HG03196 (cell line): ENCODE data around the gene TSPYL1.
"Not testable (repeated sequence)": the region's sequence is repeated elsewhere in the genome, so short reads cannot be mapped to it uniquely, and the experiment has no call there.

ENCODE experiments used
- ATAC-seq: cut with Tn5 transposase; IDR thresholded peaks from one replicate; pipeline ENCODE4 v1.9.1; 2021; ENCODE audit not compliant: unreplicated experiment

Gene TSPYL1

DNA sequence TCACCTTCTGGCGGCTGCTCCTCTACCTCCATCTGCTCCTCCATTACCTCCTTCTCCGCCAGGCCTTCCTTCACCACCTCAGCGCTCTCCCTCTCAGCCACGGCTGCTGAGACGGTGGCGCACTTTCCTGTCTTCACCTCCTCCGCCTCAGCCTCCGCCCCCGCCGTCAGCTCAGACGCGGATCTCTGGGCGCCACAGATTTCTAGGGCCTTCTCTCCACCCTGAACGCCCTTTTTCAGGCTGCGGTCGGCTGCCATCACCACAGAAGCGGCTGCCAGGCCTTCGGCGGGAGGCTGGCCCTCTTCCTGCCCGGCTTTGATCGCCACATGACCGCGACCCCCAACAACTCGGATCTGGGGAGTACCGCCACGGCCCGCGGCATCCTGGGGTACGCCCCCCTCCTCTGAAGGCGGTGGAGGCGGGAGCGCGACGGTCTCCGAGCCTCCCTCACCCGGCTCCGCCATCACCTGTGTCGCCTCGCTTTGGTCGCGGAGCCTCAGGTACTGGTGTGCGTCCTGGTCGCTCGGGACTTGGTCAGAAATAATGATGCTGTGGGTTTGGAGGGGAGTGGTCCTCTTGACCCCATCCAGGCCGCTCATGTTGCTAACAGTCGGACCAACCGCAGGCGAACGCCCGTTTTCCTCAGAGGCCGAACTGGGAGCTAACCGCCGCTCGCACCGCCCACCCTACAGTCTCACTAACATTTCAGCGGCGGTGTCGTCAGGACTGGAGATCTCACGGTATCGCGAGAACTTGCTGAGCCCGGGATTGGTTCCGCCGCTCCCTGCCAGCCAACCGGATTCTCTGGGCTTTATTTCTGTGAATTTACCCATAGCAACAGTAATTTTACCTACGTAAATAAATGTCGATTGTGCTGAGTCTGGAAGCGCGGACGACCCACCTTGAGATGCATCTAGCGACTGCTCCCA, at the start of gene TSPYL1:
TSPYL1 (minus strand) TSS at position 699 of the 929 bp plus-strand sequence; CDS start at position 599, 100 bp downstream.
- peak; percentile 97 for ATAC-seq

DNA sequence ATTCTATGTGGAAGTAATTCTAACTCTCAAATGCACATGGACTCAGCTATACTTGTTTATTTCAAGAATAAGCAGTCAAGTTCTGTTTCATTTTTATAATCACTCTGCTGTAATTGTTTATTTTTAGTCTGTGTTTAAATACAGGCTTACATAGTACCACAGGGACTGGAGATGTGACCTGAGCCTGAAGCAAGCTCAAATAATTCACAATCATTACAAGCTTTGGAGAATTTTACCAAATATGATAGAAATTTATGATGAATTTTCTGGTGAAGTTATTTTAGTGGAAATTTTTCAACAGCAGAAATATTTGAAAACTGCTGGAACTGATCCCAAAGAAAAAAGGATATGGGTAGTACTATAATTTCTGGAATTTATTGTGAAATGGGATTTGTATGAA, 49.4 kb upstream of the TSPYL1 start:
- ATAC-seq, result no peak

DNA sequence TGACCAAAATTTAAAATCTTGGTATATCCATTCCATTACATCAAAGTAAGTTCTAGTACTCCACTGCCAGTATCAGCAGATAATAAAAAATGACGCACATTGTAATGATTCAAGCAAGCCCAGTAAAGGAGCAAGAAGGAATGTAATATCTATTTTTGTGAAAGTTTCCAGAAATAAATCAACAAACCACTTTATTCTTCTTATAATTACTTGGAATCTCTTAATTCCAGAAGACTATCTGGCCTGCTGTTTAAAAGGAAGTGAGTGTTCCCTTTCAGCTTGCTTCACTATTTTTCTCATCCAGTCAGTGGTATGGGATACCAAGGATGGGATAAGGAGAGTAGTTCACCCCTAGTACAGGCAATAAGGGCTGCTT, 48.8 kb upstream of the TSPYL1 start:
- no peak for ATAC-seq

DNA sequence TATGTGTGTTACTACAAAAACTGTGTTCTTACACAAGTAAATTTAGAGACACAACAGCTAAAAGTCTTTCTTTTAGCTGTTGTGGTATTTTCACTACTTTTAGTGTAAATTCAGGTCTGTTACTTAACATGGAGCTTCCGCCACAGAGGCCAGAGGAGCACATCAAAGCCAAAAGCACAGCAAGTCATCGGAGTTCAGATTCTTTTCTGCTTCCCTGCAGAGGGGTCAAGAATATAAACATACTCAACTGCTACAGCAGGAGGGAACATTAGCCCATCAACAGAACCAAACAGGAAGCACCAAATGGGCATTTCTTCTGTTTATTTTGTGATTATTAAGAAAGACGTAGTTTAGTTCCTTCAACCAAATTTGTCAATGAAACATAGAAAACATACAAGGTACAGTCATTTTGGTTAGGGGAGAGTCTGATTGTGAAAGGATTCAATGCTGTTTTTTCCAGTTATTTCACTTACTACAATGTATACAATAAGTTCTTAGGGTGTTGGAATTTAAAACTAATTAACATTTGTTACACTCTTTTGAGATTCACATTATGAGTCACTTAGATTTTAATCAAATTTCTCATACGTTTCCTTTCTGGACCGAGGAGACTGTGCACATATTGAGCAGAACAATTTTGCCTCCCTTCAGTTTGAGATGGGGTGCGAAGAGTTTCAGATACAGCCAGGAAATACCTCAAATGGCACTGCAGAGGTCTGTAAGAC, 48.2 kb upstream of the TSPYL1 start:
- ATAC-seq, result no peak

- ATAC-seq, result no peak
Measured at GRCh38 chr6:116326996-116327395, 47.3 kb upstream of the TSPYL1 start.

GRCh38 chr6:116326181-116326671, 46.5 kb upstream of the TSPYL1 start:
- no peak for ATAC-seq

DNA sequence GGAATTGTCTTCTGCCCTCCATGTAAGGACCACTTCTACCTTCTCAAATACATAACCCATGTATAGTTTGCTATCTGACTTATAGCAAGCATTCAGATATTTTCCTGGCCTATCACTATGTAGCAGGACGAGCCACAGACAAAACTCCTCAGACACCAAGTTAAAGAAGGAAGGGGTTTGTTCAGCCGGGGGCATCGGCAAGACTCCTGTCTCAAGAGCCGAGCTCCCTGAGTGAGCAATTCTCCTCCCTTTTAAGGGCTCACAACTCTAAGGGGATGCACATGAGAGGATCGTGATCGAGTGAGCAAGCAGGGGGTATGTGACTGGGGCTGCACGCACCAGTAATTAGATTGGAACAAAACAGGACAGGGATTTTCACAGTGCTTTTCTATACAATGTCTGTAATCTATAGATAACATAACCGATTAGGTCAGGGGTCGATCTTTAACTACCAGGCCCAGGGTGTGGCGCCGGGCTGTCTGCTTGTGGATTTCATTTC, 46.0 kb upstream of the TSPYL1 start:
- not testable (repeated sequence) for ATAC-seq

GRCh38 chr6:116323863-116324262, 44.1 kb upstream of the TSPYL1 start:
- no peak for ATAC-seq

DNA sequence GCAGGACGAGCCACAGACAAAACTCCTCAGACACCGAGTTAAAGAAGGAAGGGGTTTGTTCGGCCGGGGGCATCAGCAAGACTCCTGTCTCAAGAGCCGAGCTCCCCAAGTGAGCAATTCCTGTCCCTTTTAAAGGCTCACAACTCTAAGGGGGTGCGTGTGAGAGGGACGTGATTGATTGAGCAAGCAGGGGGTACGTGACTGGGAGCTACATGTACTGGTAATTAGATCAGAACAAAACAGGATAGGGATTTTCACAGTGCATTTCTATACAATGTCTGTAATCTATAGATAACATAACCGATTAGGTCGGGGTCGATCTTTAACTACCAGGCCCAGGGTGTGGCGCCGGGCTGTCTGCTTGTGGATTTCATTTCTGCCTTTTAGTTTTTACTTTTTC, 42.2 kb upstream of the TSPYL1 start:
- ATAC-seq, result not testable (repeated sequence)

GRCh38 chr6:116316772-116317467, 37.2 kb upstream of the TSPYL1 start:
- ATAC-seq, result no peak

DNA sequence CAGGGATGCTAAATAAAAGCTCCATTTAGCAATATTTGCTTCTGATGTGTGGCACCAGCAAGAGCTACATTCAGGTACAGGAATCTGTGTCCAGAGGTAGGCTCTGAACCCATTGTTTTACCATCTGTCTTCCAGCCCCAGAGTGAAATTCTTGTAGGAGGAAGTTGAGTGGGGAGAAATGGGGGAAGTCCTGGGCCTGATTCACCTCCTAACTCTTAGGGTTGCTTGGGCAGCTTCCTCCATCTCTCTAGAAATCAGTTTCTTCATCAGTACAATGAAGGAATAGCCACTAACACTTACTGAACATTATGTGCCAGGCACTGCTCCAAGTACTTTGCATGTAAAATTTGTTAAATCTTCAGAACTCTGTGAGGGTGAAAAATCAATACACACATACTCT, 35.1 kb upstream of the TSPYL1 start:
- no peak for ATAC-seq

GRCh38 chr6:116314218-116314617, 34.5 kb upstream of the TSPYL1 start:
- ATAC-seq, result no peak

DNA sequence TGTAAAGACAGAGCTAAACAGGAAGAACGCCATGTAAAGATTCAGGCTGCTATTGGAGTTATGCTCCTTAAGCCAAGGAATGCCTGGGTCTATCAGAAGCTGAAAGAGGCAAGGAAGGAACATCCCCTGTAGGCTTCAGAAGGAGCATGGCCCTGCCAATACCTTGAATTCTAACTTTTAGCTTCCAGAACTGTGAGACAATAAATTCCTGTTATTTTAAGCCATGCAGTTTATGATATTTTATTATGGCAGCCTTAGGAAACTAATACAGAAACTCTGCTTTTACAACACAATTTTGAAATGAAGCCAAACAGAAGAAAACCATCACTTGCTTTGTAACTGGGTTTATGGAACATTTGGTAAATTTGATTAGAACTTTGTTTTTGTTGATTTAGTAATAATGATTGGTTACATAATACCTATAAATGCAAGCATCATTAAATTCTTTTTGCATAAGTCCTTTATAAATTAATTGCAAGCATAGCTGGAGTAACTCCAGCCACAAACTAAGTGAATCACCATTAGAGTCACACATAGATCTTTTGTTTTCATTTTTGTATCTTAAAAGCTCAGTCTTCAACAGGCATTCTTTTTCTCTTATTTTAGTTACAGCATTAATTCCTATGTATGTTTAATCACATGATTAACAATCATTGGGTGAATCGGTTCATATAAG, 33.5 kb upstream of the TSPYL1 start:
- no peak for ATAC-seq

DNA sequence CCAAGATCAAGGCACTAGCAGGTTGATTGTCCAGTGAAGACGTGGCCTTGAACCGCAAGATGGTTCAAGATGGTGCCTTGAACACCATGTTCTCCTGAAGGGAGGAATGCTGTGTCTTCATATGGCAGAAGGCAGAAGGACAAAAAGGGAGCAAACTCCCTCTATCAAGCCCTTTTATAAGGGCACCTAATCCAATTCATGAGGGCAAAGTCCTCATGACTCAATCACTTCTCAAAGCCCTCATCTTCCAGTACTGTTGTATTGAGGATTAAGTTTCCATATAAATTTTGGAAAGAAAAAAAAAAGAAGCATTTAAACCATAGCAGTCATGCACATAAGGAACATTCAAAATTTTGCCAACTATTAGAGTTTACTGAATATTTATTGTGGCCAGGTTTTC, 29.9 kb upstream of the TSPYL1 start:
- no peak for ATAC-seq

GRCh38 chr6:116309001-116309400, 29.3 kb upstream of the TSPYL1 start:
- no peak for ATAC-seq

- ATAC-seq, result no peak
Measured at GRCh38 chr6:116307633-116308032, 27.9 kb upstream of the TSPYL1 start.

- no peak for ATAC-seq
Measured at GRCh38 chr6:116307001-116307400, 27.3 kb upstream of the TSPYL1 start.

GRCh38 chr6:116304538-116305097, 24.9 kb upstream of the TSPYL1 start:
- no peak for ATAC-seq

DNA sequence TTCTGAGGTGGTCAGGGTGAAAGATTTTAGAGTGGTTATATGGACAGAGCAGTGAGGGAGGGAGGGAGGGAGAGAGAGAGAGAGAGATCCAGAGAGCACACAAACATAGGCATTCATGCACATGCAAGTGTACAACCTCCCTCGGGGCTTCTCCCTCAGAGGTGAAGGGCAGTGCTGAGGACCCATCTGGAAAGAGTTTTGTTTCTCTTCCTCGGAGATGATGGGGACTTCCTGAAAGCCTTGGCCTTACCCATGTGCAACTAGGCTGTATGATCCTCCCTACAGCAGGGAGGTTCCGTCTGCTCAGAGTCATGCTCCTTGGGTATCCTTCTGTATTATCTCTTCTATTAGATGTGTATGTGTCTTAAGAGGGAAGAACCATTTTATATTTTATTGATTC, 21.4 kb upstream of the TSPYL1 start:
- ATAC-seq, result no peak

GRCh38 chr6:116300566-116300965, 20.8 kb upstream of the TSPYL1 start:
- ATAC-seq, result no peak
